BLaER1 treated with 17β-estradiol and CSF1 and Interleukin-3, amounts not matched to agents 10 nM and 100 nM (cell line): ENCODE measurements around the gene INPP5A.
A peak's percentile ranks its signal among the peaks of the same experiment; 100 is the strongest.

ENCODE experiments used
- H3K27ac ChIP-seq, 11 experiments: shearing (Covaris generic); formaldehyde crosslinking; 2 replicates each; pipeline ENCODE4 v1.8.1; 2022
- H3K27me3 ChIP-seq, 11 experiments: shearing (Covaris generic); formaldehyde crosslinking; 2 replicates each; pipeline ENCODE4 v1.8.1; 2022
- H3K36me3 ChIP-seq, 11 experiments: shearing (Covaris generic); formaldehyde crosslinking; 2 replicates each; pipeline ENCODE4 v1.8.1; 2022
- H3K4me1 ChIP-seq, 10 experiments: shearing (Covaris generic); formaldehyde crosslinking; 2 replicates each; pipeline ENCODE4 v1.8.1; 2022
- H3K4me2 ChIP-seq, 11 experiments: shearing (Covaris generic); formaldehyde crosslinking; 2 replicates each; pipeline ENCODE4 v1.8.1; 2022
- H3K4me3 ChIP-seq, 10 experiments: shearing (Covaris generic); formaldehyde crosslinking; 2 replicates each; pipeline ENCODE4 v1.8.1; 2022
- H3K9ac ChIP-seq, 11 experiments: shearing (Covaris generic); formaldehyde crosslinking; 2 replicates each; pipeline ENCODE4 v1.8.1; 2022
- H3K9me3 ChIP-seq, 11 experiments: shearing (Covaris generic); formaldehyde crosslinking; replicated peaks in 1 of 11; 2 replicates each; pipeline ENCODE4 v1.8.1; 2022
- H4K20me1 ChIP-seq, 11 experiments: shearing (Covaris generic); formaldehyde crosslinking; 2 replicates each; pipeline ENCODE4 v1.8.1; 2022
- Cebpa-rat ChIP-seq, 11 experiments: shearing (Covaris generic); IDR thresholded peaks; 2 replicates each; pipeline ENCODE4 v1.8.1; 2022

INPP5A gene

DNA sequence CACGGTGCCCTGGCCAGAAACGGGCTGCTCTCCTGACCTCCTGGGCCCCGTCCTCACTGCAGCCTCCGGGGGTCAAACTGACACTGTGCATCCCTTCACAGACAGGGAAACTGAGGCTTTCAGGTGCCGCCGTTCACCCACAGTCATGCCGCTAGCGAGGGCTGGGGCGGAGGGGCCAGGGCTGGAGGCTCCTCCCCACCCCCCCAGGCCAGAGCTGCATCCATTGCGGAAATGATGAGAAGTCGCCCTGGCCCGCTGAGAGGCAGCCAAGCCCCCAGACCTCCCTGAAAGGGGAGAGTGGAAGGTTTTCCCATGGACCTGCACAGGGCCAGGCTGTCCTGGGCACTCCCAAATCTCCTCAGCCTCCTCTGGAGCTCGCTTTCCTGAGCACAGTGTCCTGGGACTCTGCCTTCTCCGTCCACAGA lies 16.5 kb upstream of the INPP5A start:
- Histone ChIP-seq H3K9ac (0 out of 22 replicates have a peak overlapping the region, but pooled peaks of 1 of the 11 experiments have one; percentile 4), H3K4me3 (no peak overlapping the region), H3K27ac (no peak overlapping the region), H3K9me3 (no peaks in the 10 kb centered on the region), H3K4me2 (peak overlapping the region in 9 of 11 experiments; percentile 40 to 98 (median 52); a peak in 16 of 22 replicates), H3K36me3 (no peaks in the 10 kb centered on the region), H4K20me1 (peaks cover 0 to 38% (median 0%) of the 10 kb centered on the region in 11 experiments; a peak in 4 of 22 replicates), H3K27me3 (peaks cover 0 to 36% (median 0%) of the 10 kb centered on the region in 11 experiments; a peak in 4 of 22 replicates), H3K4me1 (peaks cover 46 to 58% (median 57%) of the 10 kb centered on the region in 10 experiments)
- no peak for TF ChIP-seq Cebpa-rat (IDR thresholded peaks at IDR 0.05)

GRCh38 chr10:132521466-132522102 lies 16.0 kb upstream of the INPP5A start:
- Histone ChIP-seq H4K20me1 (peaks cover 0 to 36% (median 0%) of the 10 kb centered on the region in 11 experiments; a peak in 4 of 22 replicates), H3K9me3 (no peaks in the 10 kb centered on the region), H3K4me1 (peaks cover 40 to 53% (median 52%) of the 10 kb centered on the region in 10 experiments), H3K27me3 (peaks cover 0 to 36% (median 0%) of the 10 kb centered on the region in 11 experiments; a peak in 4 of 22 replicates), H3K4me3 (no peak overlapping the region), H3K27ac (no peak overlapping the region), H3K36me3 (no peaks in the 10 kb centered on the region), H3K4me2 (peak overlapping the region in 9 of 11 experiments; percentile 40 to 98 (median 52); a peak in 16 of 22 replicates), H3K9ac (no peak overlapping the region)
- TF ChIP-seq Cebpa-rat (IDR thresholded peaks at IDR 0.05) = no peak

DNA sequence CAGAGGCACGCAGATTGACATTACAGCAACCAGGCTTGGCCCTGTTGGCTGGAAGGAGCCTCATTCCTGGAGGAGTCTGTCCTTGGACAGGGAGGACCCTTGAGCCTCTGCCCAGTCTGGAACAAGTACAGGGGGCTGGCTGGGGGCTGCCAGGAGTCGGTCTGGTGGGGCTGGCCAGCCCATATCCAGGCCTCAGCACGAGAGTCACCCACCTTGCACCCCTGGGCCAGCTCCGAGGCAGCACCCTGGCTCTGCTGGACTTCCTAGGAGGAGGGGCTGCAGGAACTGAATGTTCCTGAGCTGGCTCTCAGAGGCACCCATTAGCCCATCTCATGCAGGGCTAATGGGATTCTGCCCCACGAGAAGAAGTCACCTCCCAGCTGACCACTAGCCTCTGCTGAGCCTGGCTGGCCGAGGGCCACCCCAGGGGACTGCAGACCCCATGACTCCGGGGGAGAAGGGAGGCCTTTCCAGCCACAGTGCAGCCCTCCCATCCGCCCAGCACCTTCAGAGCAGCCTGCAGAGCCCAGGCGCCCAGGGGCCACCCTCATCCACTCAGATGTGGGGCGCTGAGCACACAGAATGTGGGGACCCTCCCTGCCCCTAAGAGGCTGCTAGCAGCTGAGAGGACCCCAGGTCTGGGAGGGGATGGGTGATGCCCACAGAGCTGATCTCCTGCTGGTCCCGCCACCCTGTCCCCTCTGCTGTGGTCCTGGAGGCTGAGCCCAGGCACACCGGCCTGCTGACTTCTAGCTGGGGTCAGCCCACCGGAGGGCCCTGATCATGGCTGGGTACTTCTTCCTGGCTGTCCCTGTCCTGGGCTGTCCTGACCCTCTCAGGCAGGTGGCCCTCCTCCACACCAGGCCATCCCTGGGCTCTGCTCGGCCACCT lies 14.8 kb upstream of the INPP5A start:
- Histone ChIP-seq H3K27ac (no peak overlapping the region), H3K36me3 (no peaks in the 10 kb centered on the region), H3K4me1 (peaks cover 29 to 41% (median 40%) of the 10 kb centered on the region in 10 experiments), H3K9ac (no peak overlapping the region), H3K4me2 (no peak overlapping the region), H3K27me3 (peaks cover 0 to 34% (median 0%) of the 10 kb centered on the region in 11 experiments; a peak in 4 of 22 replicates), H3K9me3 (no peaks in the 10 kb centered on the region), H3K4me3 (no peak overlapping the region), H4K20me1 (peaks cover 0 to 32% (median 0%) of the 10 kb centered on the region in 11 experiments; a peak in 4 of 22 replicates)
- no peak for TF ChIP-seq Cebpa-rat (IDR thresholded peaks at IDR 0.05)

DNA sequence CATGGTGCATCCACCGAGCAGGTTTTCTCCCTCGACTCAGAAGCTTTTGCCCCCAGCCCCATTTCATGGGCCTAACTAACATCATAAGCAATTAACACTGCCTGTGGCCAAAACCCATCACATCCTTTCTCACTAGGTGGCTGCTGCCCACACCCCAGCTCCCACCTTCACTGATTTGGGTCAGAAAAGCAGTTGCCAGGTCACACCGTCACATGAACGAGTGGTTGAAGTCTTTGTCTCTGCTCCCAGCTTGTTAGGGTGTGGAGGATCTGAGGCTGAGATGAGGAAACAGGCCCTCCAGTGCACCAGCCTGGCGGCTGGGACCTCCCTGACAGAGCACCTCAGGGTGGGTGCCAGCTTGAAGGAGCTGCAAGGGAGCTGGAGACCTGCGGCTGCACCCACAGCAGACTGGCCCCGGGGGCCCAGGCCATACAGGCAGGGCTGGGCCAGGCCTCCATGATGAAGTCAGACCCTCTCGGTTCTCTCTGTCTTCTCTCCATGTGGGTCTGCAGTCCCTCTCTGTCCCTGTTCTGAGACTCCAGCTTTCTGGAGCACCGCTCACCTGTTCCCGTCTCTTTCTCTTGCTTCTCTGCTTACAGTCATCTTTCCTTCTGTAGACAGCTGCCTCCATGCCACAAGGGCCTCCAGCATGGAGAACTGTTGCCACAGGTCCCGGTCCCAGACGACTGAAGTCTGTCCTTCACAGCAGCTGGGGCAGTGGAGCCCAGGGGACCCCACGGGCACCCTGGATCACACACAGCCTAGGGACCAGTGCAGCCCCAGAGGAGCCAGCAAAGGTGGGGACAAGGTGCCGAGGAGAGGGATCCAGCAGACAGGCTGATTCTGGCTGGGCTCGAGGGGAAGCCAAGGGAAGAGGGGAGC lies 13.8 kb upstream of the INPP5A start:
- Histone ChIP-seq H3K9me3 (no peaks in the 10 kb centered on the region), H3K4me3 (no peak overlapping the region), H3K4me1 (peaks cover 18 to 31% (median 29%) of the 10 kb centered on the region in 10 experiments), H3K27ac (no peak overlapping the region), H3K4me2 (no peak overlapping the region), H3K9ac (no peak overlapping the region), H4K20me1 (peaks cover 0 to 32% (median 0%) of the 10 kb centered on the region in 11 experiments; a peak in 4 of 22 replicates), H3K36me3 (no peaks in the 10 kb centered on the region), H3K27me3 (peaks cover 0 to 25% (median 0%) of the 10 kb centered on the region in 11 experiments; a peak in 4 of 22 replicates)
- no peak for TF ChIP-seq Cebpa-rat (IDR thresholded peaks at IDR 0.05)

DNA sequence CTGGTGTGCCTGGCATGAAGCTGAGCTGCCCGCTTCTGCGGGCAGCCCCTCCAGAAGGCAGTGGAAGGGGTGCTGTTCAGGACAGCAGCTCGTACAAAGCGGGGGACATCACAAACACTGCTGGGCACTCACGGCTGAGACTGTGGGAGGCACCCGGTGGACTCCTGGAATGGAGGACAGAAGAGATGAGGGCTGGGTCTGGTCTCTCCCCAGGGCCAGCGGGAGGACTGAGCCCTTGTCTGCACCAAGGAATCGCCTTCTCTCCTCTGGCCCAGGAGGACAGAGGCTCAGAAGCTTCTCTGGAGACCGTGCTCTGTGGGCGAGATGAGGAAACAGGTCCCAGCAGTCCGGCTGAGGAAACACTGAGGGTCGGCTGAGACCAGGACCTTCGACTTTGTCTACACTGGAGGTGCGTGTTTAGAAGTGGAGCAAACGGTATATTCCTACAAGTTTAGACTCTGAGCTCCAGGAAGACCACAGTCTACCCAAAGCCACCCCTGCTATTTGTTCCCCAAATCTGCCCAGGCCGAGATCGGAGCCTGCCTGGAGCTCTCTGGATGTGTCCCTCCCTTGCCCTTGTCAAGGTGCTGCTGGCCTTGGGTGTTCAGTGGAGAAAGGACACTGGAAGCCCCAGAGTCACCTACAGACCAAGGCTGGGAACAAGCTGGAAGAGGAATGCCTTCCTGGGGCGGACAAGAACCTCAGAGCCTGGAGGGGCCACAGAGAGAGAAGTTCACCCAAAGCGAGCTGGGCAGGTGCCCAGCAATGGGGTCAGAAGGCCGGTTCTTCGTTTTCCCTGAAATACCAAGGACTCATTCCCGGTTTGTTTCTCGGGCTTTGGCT lies 12.9 kb upstream of the INPP5A start:
- H3K36me3 ChIP-seq = no peaks in the 10 kb centered on the region
- H3K4me1 ChIP-seq = peaks cover 10 to 22% (median 21%) of the 10 kb centered on the region in 10 experiments; a peak in 19 of 20 replicates
- no peak overlapping the region for H3K27ac ChIP-seq
- H3K4me2 ChIP-seq = no peak overlapping the region
- no peak for TF ChIP-seq Cebpa-rat (IDR thresholded peaks at IDR 0.05)
- H3K27me3 ChIP-seq = peaks cover 0 to 19% (median 0%) of the 10 kb centered on the region in 11 experiments; a peak in 3 of 22 replicates
- no peak overlapping the region for H3K4me3 ChIP-seq
- H3K9me3 ChIP-seq = no peaks in the 10 kb centered on the region
- H4K20me1 ChIP-seq = peaks cover 0 to 32% (median 0%) of the 10 kb centered on the region in 11 experiments; a peak in 4 of 22 replicates
- H3K9ac ChIP-seq = no peak overlapping the region

DNA sequence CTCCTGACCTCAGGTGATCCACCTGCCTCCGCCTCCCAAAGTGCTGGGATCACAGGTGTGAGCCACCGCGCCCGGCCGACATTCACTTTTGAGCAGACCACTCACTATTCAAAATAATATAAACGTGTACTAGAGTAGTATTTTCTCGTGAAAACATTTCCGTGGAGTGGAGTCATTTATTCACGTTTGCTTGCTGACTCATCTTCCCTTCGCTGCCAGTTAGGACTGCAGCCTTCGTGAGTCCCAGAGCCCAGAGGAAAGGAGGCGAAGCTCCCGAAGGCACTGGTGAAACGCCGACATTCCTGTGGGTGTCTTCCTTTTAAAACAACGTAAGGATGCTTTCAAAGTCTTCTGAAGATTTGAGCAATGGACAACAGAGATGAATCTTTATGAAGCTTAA lies 10.9 kb upstream of the INPP5A start:
- peaks cover 0 to 23% (median 0%) of the 10 kb centered on the region in 11 experiments; a peak in 2 of 22 replicates for H4K20me1 ChIP-seq
- peaks cover 0 to 2% (median under 1%) of the 10 kb centered on the region in 10 experiments; a peak in 12 of 20 replicates for H3K4me1 ChIP-seq
- no peak overlapping the region for H3K4me3 ChIP-seq
- no peak for TF ChIP-seq Cebpa-rat (IDR thresholded peaks at IDR 0.05)
- no peak overlapping the region for H3K9ac ChIP-seq
- peaks cover 9 to 16% (median 12%) of the 10 kb centered on the region in 11 experiments for H3K9me3 ChIP-seq
- H3K27me3 ChIP-seq = peaks cover 0 to 8% (median 0%) of the 10 kb centered on the region in 11 experiments; a peak in 1 of 22 replicates
- H3K27ac ChIP-seq = no peak overlapping the region
- H3K4me2 ChIP-seq = no peak overlapping the region
- H3K36me3 ChIP-seq = no peaks in the 10 kb centered on the region

DNA sequence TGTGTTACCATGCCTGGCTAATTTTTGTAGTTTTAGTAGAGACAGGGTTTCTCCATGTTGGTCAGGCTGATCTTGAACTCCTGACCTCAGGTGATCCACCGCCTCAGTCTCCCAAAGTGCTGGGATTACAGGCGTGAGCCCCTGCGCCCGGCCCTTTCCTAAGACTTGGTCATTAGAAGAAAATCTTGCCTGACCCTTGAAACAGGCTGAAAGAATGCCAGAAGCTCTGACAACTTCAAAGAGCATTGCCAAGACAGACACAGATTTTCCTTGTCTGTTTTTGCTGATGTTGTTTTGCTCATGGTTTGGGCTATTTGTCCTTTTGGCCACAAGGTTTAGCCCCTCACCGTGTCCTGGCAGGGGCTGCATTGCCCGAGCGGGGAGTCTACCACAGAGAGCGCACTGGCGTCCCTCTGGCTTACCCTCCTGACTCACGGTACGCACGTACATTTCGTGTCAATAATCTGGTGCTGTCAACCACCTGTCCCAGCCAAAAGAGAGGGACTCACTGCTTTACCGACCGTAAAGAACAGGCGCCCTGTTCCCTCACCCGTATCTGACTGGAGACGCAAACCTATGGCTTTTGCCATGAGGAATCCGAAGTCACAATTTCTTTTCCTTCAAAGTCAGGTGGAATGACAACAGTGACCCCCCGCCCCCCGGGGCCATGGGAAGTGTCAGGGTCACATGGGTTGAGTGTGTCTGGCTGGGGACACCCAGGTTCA lies 10.1 kb upstream of the INPP5A start:
- Histone ChIP-seq H3K27me3 (peaks cover 0 to 8% (median 0%) of the 10 kb centered on the region in 11 experiments; a peak in 1 of 22 replicates), H3K9me3 (peaks cover 15 to 24% (median 20%) of the 10 kb centered on the region in 11 experiments), H3K27ac (no peak overlapping the region), H3K4me3 (no peak overlapping the region), H3K4me2 (no peak overlapping the region), H3K4me1 (no peaks in the 10 kb centered on the region), H3K9ac (no peak overlapping the region), H3K36me3 (peaks cover 0 to 5% (median 0%) of the 10 kb centered on the region in 11 experiments; a peak in 2 of 22 replicates), H4K20me1 (peaks cover 0 to 18% (median 0%) of the 10 kb centered on the region in 11 experiments; a peak in 2 of 22 replicates)
- TF ChIP-seq Cebpa-rat (IDR thresholded peaks at IDR 0.05) = no peak
